Gastrocnemius medialis (tissue), 4 donors: Measurements from ENCODE around the gene PDE6G.

Experiments
- CTCF ChIP-seq, 5 experiments: fragments of 450-650 bp in 3 of 5; fragments of 200-600 bp in 2 of 5; sonication (generic) in 2 of 5; IDR thresholded peaks in 4 of 5; conservative IDR thresholded peaks in 1 of 5; 1 replicate in 4 of 5; 2 replicates in 1 of 5; pipeline ENCODE4 v1.5.1; 2016 to 2019; ENCODE audit warnings: antibody characterized with exemption in 5 of 5, mild to moderate bottlenecking in 3 of 5, moderate library complexity in 3 of 5
- POLR2A ChIP-seq, 2 donors: fragments of 450-650 bp; IDR thresholded peaks; one replicate each; pipeline ENCODE4 v1.6.1; 2017; ENCODE audit warnings: antibody characterized with exemption in 2 of 2, mild to moderate bottlenecking in 2 of 2, moderate library complexity in 2 of 2

GRCh38 chr17:81616877-81617276 is 39.5 kb downstream of the PDE6G start:
- TF ChIP-seq CTCF (IDR thresholded peaks at IDR 0.05 in 4 of 5, conservative IDR thresholded peaks at IDR 0.05 in 1 of 5) (no peak), POLR2A (IDR thresholded peaks at IDR 0.05) (no peak)
